ENCODE measurements around the gene TK1. TPM values are rescaled to one million over a fixed set of nuclear protein-coding genes. Genes with fewer than 3 reads are reported as not detected.
"Not testable (repeated sequence)": the region's sequence is repeated elsewhere in the genome, so short reads cannot be mapped to it uniquely, and the experiment has no call there.

Gene TK1
- total RNA-seq, 1 donor from 2014 or later: 41.2 TPM

DNA sequence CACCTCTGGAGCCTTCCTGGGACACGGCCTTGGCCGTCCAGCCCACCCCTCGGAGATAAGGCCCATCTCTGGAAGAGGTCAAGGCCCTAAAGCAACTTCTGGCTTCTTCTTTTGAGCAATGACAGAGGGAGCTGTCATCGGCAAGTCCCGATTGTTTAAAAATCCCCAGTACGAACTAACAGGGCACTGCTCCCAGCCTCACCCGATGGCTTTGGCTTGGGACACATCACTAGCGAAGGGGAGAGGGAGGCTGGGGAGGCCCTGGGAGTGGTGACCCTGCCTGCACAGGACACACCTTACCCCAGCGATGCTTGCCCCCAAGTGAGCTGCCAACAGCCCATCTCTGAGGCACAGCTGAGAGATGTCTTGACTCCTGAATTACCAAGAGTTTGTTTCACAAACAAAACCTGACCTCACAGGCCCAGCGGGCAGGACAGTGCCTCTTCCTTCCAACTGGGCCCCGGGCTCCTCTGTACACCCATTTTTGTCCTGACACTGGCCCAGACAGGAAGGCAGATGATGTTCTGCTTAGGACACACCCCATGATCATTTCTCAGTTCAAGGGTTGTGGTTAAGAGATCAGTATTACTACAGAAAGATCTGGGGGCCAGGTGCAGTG is 13.6 kb downstream of the TK1 start:
- no peaks in the 10 kb centered on the region for H3K9me3 Mint-ChIP-seq
- peaks cover 11% of the 10 kb centered on the region for H3K4me1 Mint-ChIP-seq (ENCODE audit: unreplicated experiment)
- peaks cover 3% of the 10 kb centered on the region for H3K36me3 Mint-ChIP-seq
- no peak overlapping the region for H3K4me3 Mint-ChIP-seq
- H3K27me3 Mint-ChIP-seq: no peaks in the 10 kb centered on the region
- no peak for DNase-seq (ENCODE audit: extremely low spot score, unreplicated experiment)
- H3K27ac Mint-ChIP-seq: peak overlapping the region; percentile 73
- TF ChIP-seq, protein P1, sequence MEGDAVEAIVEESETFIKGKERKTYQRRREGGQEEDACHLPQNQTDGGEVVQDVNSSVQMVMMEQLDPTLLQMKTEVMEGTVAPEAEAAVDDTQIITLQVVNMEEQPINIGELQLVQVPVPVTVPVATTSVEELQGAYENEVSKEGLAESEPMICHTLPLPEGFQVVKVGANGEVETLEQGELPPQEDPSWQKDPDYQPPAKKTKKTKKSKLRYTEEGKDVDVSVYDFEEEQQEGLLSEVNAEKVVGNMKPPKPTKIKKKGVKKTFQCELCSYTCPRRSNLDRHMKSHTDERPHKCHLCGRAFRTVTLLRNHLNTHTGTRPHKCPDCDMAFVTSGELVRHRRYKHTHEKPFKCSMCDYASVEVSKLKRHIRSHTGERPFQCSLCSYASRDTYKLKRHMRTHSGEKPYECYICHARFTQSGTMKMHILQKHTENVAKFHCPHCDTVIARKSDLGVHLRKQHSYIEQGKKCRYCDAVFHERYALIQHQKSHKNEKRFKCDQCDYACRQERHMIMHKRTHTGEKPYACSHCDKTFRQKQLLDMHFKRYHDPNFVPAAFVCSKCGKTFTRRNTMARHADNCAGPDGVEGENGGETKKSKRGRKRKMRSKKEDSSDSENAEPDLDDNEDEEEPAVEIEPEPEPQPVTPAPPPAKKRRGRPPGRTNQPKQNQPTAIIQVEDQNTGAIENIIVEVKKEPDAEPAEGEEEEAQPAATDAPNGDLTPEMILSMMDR (conservative IDR thresholded peaks at IDR 0.05): no peak

GRCh38 chr17:78172249-78173051 is 14.4 kb downstream of the TK1 start:
- Mint-ChIP-seq H3K4me1 (ENCODE audit: unreplicated experiment) (peaks cover 11% of the 10 kb centered on the region), H3K36me3 (peaks cover 3% of the 10 kb centered on the region)
- TF ChIP-seq, protein P1 (conservative IDR thresholded peaks at IDR 0.05): no peak

DNA sequence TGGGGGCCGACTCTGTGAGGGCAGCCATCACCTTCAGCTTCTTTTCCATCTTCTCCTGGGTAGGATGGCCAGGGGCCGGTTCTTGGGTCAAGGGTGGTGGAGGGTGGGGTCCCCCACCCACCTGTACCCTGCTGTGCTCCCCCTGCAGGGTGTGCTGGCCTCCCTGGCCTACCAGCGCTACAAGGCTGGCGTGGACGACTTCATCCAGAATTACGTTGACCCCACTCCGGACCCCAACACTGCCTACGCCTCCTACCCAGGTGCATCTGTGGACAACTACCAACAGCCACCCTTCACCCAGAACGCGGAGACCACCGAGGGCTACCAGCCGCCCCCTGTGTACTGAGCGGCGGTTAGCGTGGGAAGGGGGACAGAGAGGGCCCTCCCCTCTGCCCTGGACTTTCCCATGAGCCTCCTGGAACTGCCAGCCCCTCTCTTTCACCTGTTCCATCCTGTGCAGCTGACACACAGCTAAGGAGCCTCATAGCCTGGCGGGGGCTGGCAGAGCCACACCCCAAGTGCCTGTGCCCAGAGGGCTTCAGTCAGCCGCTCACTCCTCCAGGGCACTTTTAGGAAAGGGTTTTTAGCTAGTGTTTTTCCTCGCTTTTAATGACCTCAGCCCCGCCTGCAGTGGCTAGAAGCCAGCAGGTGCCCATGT is 15.1 kb downstream of the TK1 start:
- H3K9me3 Mint-ChIP-seq; DNase-seq (ENCODE audit: extremely low spot score, unreplicated experiment); H3K36me3 Mint-ChIP-seq; H3K27me3 Mint-ChIP-seq: not testable (repeated sequence)
- H3K4me1 Mint-ChIP-seq (ENCODE audit: unreplicated experiment): peaks cover 11% of the 10 kb centered on the region
- H3K4me3 Mint-ChIP-seq: peak overlapping the region; percentile 34
- H3K27ac Mint-ChIP-seq: peak overlapping the region; percentile 73

More at GRCh38 chr17:78172249-78173051, 14.4 kb downstream of the TK1 start:
- Mint-ChIP-seq H3K27ac (peak overlapping the region; percentile 73), H3K27me3 (no peaks in the 10 kb centered on the region), H3K4me3 (peak overlapping the region; percentile 28), H3K9me3 (no peaks in the 10 kb centered on the region)
- DNase-seq (ENCODE audit: extremely low spot score, unreplicated experiment): no peak

DNA sequence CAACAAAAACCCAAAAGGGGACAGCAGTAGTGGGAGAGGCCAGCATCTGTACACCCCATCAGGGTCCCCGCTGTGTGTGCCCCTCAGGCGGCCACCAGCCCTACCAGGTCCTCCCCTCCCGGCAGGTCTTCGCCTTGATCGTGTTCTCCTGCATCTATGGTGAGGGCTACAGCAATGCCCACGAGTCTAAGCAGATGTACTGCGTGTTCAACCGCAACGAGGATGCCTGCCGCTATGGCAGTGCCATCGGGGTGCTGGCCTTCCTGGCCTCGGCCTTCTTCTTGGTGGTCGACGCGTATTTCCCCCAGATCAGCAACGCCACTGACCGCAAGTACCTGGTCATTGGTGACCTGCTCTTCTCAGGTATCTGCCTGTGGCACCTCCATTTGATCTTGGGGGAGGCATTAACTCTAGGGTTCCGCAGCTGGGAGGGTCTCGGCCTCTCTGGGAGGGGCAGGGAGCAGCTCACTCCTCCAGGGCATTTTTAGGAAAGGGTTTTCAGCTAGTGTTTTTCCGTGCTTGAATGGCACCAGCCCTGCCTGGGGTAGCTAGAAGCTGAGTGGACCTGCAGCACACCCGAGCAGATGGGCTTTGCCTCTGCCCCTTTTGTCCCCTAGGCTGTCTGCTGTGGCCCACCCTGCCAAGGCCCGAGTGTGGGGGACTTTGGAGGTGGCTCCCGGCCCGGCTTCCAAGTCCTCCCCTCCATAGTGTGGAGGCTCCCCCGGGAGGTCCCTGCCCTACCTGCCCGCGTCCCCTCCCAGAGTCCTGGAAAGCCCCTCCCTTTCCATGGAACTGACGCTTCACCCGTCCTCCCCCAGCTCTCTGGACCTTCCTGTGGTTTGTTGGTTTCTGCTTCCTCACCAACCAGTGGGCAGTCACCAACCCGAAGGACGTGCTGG is 15.9 kb downstream of the TK1 start:
- Mint-ChIP-seq H3K36me3 (peaks cover 3% of the 10 kb centered on the region), H3K27ac (peak overlapping the region; percentile 56), H3K9me3 (no peaks in the 10 kb centered on the region), H3K27me3 (no peaks in the 10 kb centered on the region), H3K4me3 (peak overlapping the region; percentile 75), H3K4me1 (ENCODE audit: unreplicated experiment) (peaks cover 11% of the 10 kb centered on the region)
- no peak for DNase-seq (ENCODE audit: extremely low spot score, unreplicated experiment)
- TF ChIP-seq, protein P1 (conservative IDR thresholded peaks at IDR 0.05): no peak

- no peaks in the 10 kb centered on the region for H3K27me3 Mint-ChIP-seq
- peak overlapping the region; percentile 81 for H3K4me3 Mint-ChIP-seq
- no peaks in the 10 kb centered on the region for H3K9me3 Mint-ChIP-seq
- peaks cover 11% of the 10 kb centered on the region for H3K4me1 Mint-ChIP-seq (ENCODE audit: unreplicated experiment)
- H3K27ac Mint-ChIP-seq: peak overlapping the region; percentile 48
- H3K36me3 Mint-ChIP-seq: peaks cover 3% of the 10 kb centered on the region
- TF ChIP-seq, protein P1 (conservative IDR thresholded peaks at IDR 0.05): no peak
- DNase-seq (ENCODE audit: extremely low spot score, unreplicated experiment): no peak
Observed at GRCh38 chr17:78168903-78169793, 17.7 kb downstream of the TK1 start.
